NCI-H1105 treated with DMSO at 0.1 percent for 48 hours (cell line): Measurements from ENCODE around the gene TTC33.
"Not testable (repeated sequence)": the region's sequence is repeated elsewhere in the genome, so short reads cannot be mapped to it uniquely, and the experiment has no call there.

Experiments
- DNase-seq: peaks from one replicate; lab custom pipeline; 2025; lab: John Stamatoyannopoulos, UW

The TTC33 gene

GRCh38 chr5:40679913-40680681 lies 75.7 kb downstream of the TTC33 start, which contains the start of gene PTGER4:
PTGER4 (plus strand) TSS chr5:40679915; CDS start chr5:40680994, 1,079 bp downstream.
- DNase-seq: no peak

GRCh38 chr5:40679148-40679912 lies 76.4 kb downstream of the TTC33 start:
- peak; percentile 72 for DNase-seq

- no peak for DNase-seq
Measured at GRCh38 chr5:40678460-40679147, 77.2 kb downstream of the TTC33 start.

GRCh38 chr5:40678026-40678425 lies 77.7 kb downstream of the TTC33 start:
- no peak for DNase-seq

GRCh38 chr5:40677456-40677855 lies 78.3 kb downstream of the TTC33 start:
- no peak for DNase-seq

- no peak for DNase-seq
Measured at GRCh38 chr5:40676613-40677343, 79.0 kb downstream of the TTC33 start.

- DNase-seq: no peak
Measured at GRCh38 chr5:40675396-40676133, 80.2 kb downstream of the TTC33 start.

GRCh38 chr5:40674661-40675235 lies 81.0 kb downstream of the TTC33 start:
- DNase-seq: no peak

- DNase-seq: no peak
Measured at GRCh38 chr5:40672425-40672824, 83.3 kb downstream of the TTC33 start.

- DNase-seq: no peak
Measured at GRCh38 chr5:40669606-40670390, 86.0 kb downstream of the TTC33 start.

GRCh38 chr5:40667161-40667663 lies 88.5 kb downstream of the TTC33 start:
- DNase-seq: no peak

GRCh38 chr5:40666657-40667056 lies 89.1 kb downstream of the TTC33 start:
- DNase-seq: no peak

- DNase-seq: no peak
Measured at GRCh38 chr5:40665635-40666298, 90.0 kb downstream of the TTC33 start.

- no peak for DNase-seq
Measured at GRCh38 chr5:40660751-40661150, 95.0 kb downstream of the TTC33 start.

GRCh38 chr5:40656766-40657165 lies 99.0 kb downstream of the TTC33 start:
- no peak for DNase-seq

GRCh38 chr5:40656091-40656490 lies 99.7 kb downstream of the TTC33 start:
- not testable (repeated sequence) for DNase-seq

- DNase-seq: no peak
Measured at GRCh38 chr5:40655138-40655537, 100.6 kb downstream of the TTC33 start.

- DNase-seq: no peak
Measured at GRCh38 chr5:40654377-40654991, 101.3 kb downstream of the TTC33 start.
